Stimulated activated CD4-positive, alpha-beta T cell treated with anti-CD3 and anti-CD28 coated beads, TNF-alpha, amount 100 ng/mL, for 24 hours (primary cell): Measurements from ENCODE around the gene LRRC4C.

Experiments
- DNase-seq, 3 experiments: peaks; one replicate each; pipeline ENCODE4 v3.0.0-alpha.2; 2020; ENCODE audit warnings: low read depth in 3 of 3

The LRRC4C gene

GRCh38 chr11:40104941-40105550, 1354.4 kb downstream of the LRRC4C start:
- DNase-seq: no peak

GRCh38 chr11:40100781-40101180, 1358.7 kb downstream of the LRRC4C start:
- no peak for DNase-seq

GRCh38 chr11:40100162-40100553, 1359.3 kb downstream of the LRRC4C start:
- DNase-seq: no peak

- no peak for DNase-seq
Measured at GRCh38 chr11:40099426-40100161, 1359.9 kb downstream of the LRRC4C start.

- DNase-seq: no peak
Measured at GRCh38 chr11:40095446-40095845, 1364.0 kb downstream of the LRRC4C start.

- no peak for DNase-seq
Measured at GRCh38 chr11:40094954-40095353, 1364.5 kb downstream of the LRRC4C start.

GRCh38 chr11:40080434-40080833, 1379.0 kb downstream of the LRRC4C start:
- no peak for DNase-seq
